GM21528 (cell line): ENCODE results near the gene RIGI.
A peak's percentile ranks its signal among the peaks of the same experiment; 100 is the strongest.
"Not testable (repeated sequence)": the region's sequence is repeated elsewhere in the genome, so short reads cannot be mapped to it uniquely, and the experiment has no call there.

ENCODE experiments used
- ATAC-seq: cut with Tn5 transposase; IDR thresholded peaks from one replicate; pipeline ENCODE4 v1.9.1; 2021; ENCODE audit warnings: mild to moderate bottlenecking, moderate library complexity; ENCODE audit not compliant: unreplicated experiment, low FRiP score

Gene RIGI

GRCh38 chr9:32526041-32526706, at the start of gene RIGI:
TSS of gene RIGI (minus strand) at chr9:32526196. CDS start at chr9:32526166, 30 bp downstream.
- ATAC-seq, result peak; percentile 72

- no peak for ATAC-seq
Measured at GRCh38 chr9:32574858-32575257, 48.9 kb upstream of the RIGI start.

GRCh38 chr9:32573821-32574220, 47.8 kb upstream of the RIGI start:
- ATAC-seq, result no peak

- peak; percentile 88 for ATAC-seq
Measured at GRCh38 chr9:32572900-32573523, 47.0 kb upstream of the RIGI start, which contains the start of gene NDUFB6. TSS of gene NDUFB6 (minus strand) at chr9:32573159. CDS start at chr9:32573060, 99 bp downstream.

GRCh38 chr9:32571969-32572899, 46.2 kb upstream of the RIGI start:
- peak; percentile 93 for ATAC-seq

- no peak for ATAC-seq
Measured at GRCh38 chr9:32570262-32570661, 44.3 kb upstream of the RIGI start.

GRCh38 chr9:32566770-32567169, 40.8 kb upstream of the RIGI start:
- ATAC-seq, result no peak

- no peak for ATAC-seq
Measured at GRCh38 chr9:32565967-32566366, 40.0 kb upstream of the RIGI start.

- ATAC-seq, result no peak
Measured at GRCh38 chr9:32558408-32558934, 32.5 kb upstream of the RIGI start.

- no peak for ATAC-seq
Measured at GRCh38 chr9:32554591-32554990, 28.6 kb upstream of the RIGI start.

- no peak for ATAC-seq
Measured at GRCh38 chr9:32554107-32554506, 28.1 kb upstream of the RIGI start.

- ATAC-seq, result peak; percentile 74
Measured at GRCh38 chr9:32552172-32552872, 26.3 kb upstream of the RIGI start, which contains the start of the genes SMIM27 and TOPORS. TSS of gene SMIM27 (plus strand) at chr9:32552327. CDS start at chr9:32552435, 108 bp downstream. TSS of gene TOPORS (minus strand) at chr9:32552586. CDS start at chr9:32552436, 150 bp downstream.

GRCh38 chr9:32551276-32552051, 25.5 kb upstream of the RIGI start:
- ATAC-seq, result peak; percentile 12

- ATAC-seq, result peak; percentile 65
Measured at GRCh38 chr9:32550562-32551275, 24.7 kb upstream of the RIGI start.

GRCh38 chr9:32550150-32550561, 24.2 kb upstream of the RIGI start:
- ATAC-seq, result no peak

- not testable (repeated sequence) for ATAC-seq
Measured at GRCh38 chr9:32548213-32548612, 22.2 kb upstream of the RIGI start.

GRCh38 chr9:32545884-32546283, 19.9 kb upstream of the RIGI start:
- ATAC-seq, result no peak

GRCh38 chr9:32543047-32543446, 17.1 kb upstream of the RIGI start:
- no peak for ATAC-seq

- ATAC-seq, result no peak
Measured at GRCh38 chr9:32533816-32534215, 7.8 kb upstream of the RIGI start.
